ENCODE measurements around the gene SLC8A1.

The SLC8A1 gene

GRCh38 chr2:40488101-40488601 is 36.3 kb upstream of the SLC8A1 start:
- ATAC-seq = peak; percentile 67
- no peak for TF ChIP-seq ESRRG (CRISPR knock-in tag; IDR thresholded peaks at IDR 0.05)
- TF ChIP-seq ZFP3 (CRISPR knock-in tag; IDR thresholded peaks at IDR 0.05) = no peak
- TF ChIP-seq ARNTL (CRISPR knock-in tag; IDR thresholded peaks at IDR 0.05; ENCODE audit: borderline replicate concordance, low read depth) = no peak
- no peak for TF ChIP-seq SNAI2 (CRISPR knock-in tag; IDR thresholded peaks at IDR 0.05)
- no peak for TF ChIP-seq CSRNP3 (CRISPR knock-in tag; IDR thresholded peaks at IDR 0.05)
- no peak for TF ChIP-seq TCF4 (CRISPR knock-in tag; IDR thresholded peaks at IDR 0.05; ENCODE audit: borderline replicate concordance)
- no peak for TF ChIP-seq PPARA (CRISPR knock-in tag; IDR thresholded peaks at IDR 0.05; ENCODE audit: borderline replicate concordance)
- no peak for TF ChIP-seq TOX (CRISPR knock-in tag; IDR thresholded peaks at IDR 0.05; ENCODE audit: borderline replicate concordance)
- no peak for TF ChIP-seq ZC3H10 (CRISPR knock-in tag; IDR thresholded peaks at IDR 0.05)
- no peak for TF ChIP-seq ZNF70 (CRISPR knock-in tag; IDR thresholded peaks at IDR 0.05)
- TF ChIP-seq ZNF8 (CRISPR knock-in tag; IDR thresholded peaks at IDR 0.05) = no peak
- no peak for TF ChIP-seq PATZ1 (CRISPR knock-in tag; IDR thresholded peaks at IDR 0.05; ENCODE audit: borderline replicate concordance)
- no peak for TF ChIP-seq GLIS3 (CRISPR knock-in tag; IDR thresholded peaks at IDR 0.05)
- TF ChIP-seq CREB5 (CRISPR knock-in tag; IDR thresholded peaks at IDR 0.05; ENCODE audit: low read depth) = no peak
- no peak for TF ChIP-seq OSR1 (CRISPR knock-in tag; IDR thresholded peaks at IDR 0.05)
- TF ChIP-seq ISL1 (CRISPR knock-in tag; IDR thresholded peaks at IDR 0.05) = no peak
- TF ChIP-seq ZNF565 (CRISPR knock-in tag; conservative IDR thresholded peaks at IDR 0.05; ENCODE audit: low read depth) = no peak
- no peak for TF ChIP-seq BACH2 (CRISPR knock-in tag; IDR thresholded peaks at IDR 0.05; ENCODE audit: borderline replicate concordance)
- no peak for TF ChIP-seq TSHZ2 (CRISPR knock-in tag; IDR thresholded peaks at IDR 0.05)

GRCh38 chr2:40487602-40488001 is 35.7 kb upstream of the SLC8A1 start:
- ATAC-seq = no peak
- TF ChIP-seq CREB5 (CRISPR knock-in tag; IDR thresholded peaks at IDR 0.05; ENCODE audit: low read depth) (no peak), ISL1 (CRISPR knock-in tag; IDR thresholded peaks at IDR 0.05) (no peak), PATZ1 (CRISPR knock-in tag; IDR thresholded peaks at IDR 0.05; ENCODE audit: borderline replicate concordance) (no peak), ARNTL (CRISPR knock-in tag; IDR thresholded peaks at IDR 0.05; ENCODE audit: borderline replicate concordance, low read depth) (no peak), ZFP3 (CRISPR knock-in tag; IDR thresholded peaks at IDR 0.05) (no peak), ZNF8 (CRISPR knock-in tag; IDR thresholded peaks at IDR 0.05) (no peak), CSRNP3 (CRISPR knock-in tag; IDR thresholded peaks at IDR 0.05) (no peak), OSR1 (CRISPR knock-in tag; IDR thresholded peaks at IDR 0.05) (no peak), TOX (CRISPR knock-in tag; IDR thresholded peaks at IDR 0.05; ENCODE audit: borderline replicate concordance) (no peak), BACH2 (CRISPR knock-in tag; IDR thresholded peaks at IDR 0.05; ENCODE audit: borderline replicate concordance) (no peak), ZC3H10 (CRISPR knock-in tag; IDR thresholded peaks at IDR 0.05) (no peak), TCF4 (CRISPR knock-in tag; IDR thresholded peaks at IDR 0.05; ENCODE audit: borderline replicate concordance) (no peak), SNAI2 (CRISPR knock-in tag; IDR thresholded peaks at IDR 0.05) (no peak), ZNF70 (CRISPR knock-in tag; IDR thresholded peaks at IDR 0.05) (no peak), TSHZ2 (CRISPR knock-in tag; IDR thresholded peaks at IDR 0.05) (no peak), ESRRG (CRISPR knock-in tag; IDR thresholded peaks at IDR 0.05) (no peak), GLIS3 (CRISPR knock-in tag; IDR thresholded peaks at IDR 0.05) (no peak), CSDC2 (CRISPR knock-in tag; IDR thresholded peaks at IDR 0.05) (no peak)

Measured in SK-N-SH treated with all-trans-retinoic acid at 6 μM for 48 hours (cell line).